HG02884 (cell line): ENCODE measurements around the gene TTLL6.
A peak's percentile ranks its signal among the peaks of the same experiment; 100 is the strongest.
"Not testable (repeated sequence)": the region's sequence is repeated elsewhere in the genome, so short reads cannot be mapped to it uniquely, and the experiment has no call there.

Source experiments
- ATAC-seq: cut with Tn5 transposase; IDR thresholded peaks from one replicate; pipeline ENCODE4 v1.9.1; 2021; ENCODE audit warnings: mild to moderate bottlenecking, moderate library complexity; ENCODE audit not compliant: unreplicated experiment

Gene TTLL6

GRCh38 chr17:48816774-48817590, at the start of gene TTLL6:
Gene TTLL6, minus strand, starts transcription at chr17:48817229. Its CDS starts 157 bp downstream, at chr17:48817072.
- ATAC-seq: peak; percentile 66

GRCh38 chr17:48860456-48860855, 43.4 kb upstream of the TTLL6 start:
- no peak for ATAC-seq

GRCh38 chr17:48860034-48860433, 43.0 kb upstream of the TTLL6 start:
- ATAC-seq: no peak

- no peak for ATAC-seq
Observed at GRCh38 chr17:48856122-48856821, 39.2 kb upstream of the TTLL6 start.

GRCh38 chr17:48854774-48855476, 37.9 kb upstream of the TTLL6 start:
- ATAC-seq: no peak

GRCh38 chr17:48850792-48851323, 33.8 kb upstream of the TTLL6 start:
- no peak for ATAC-seq

GRCh38 chr17:48843187-48843900, 26.3 kb upstream of the TTLL6 start:
- ATAC-seq: no peak

- ATAC-seq: no peak
Observed at GRCh38 chr17:48842746-48843145, 25.7 kb upstream of the TTLL6 start.

GRCh38 chr17:48841395-48841831, 24.4 kb upstream of the TTLL6 start:
- peak; percentile 76 for ATAC-seq

- ATAC-seq: no peak
Observed at GRCh38 chr17:48840441-48840840, 23.4 kb upstream of the TTLL6 start.

- ATAC-seq: not testable (repeated sequence)
Observed at GRCh38 chr17:48837458-48837857, 20.4 kb upstream of the TTLL6 start.

- ATAC-seq: no peak
Observed at GRCh38 chr17:48835971-48836370, 18.9 kb upstream of the TTLL6 start.

- no peak for ATAC-seq
Observed at GRCh38 chr17:48834973-48835372, 17.9 kb upstream of the TTLL6 start.

GRCh38 chr17:48831549-48831883, 14.5 kb upstream of the TTLL6 start:
- ATAC-seq: no peak

GRCh38 chr17:48830840-48831548, 14.0 kb upstream of the TTLL6 start, which contains the start of gene CALCOCO2:
Gene CALCOCO2, plus strand, starts transcription at chr17:48831035. Its CDS starts 10,673 bp downstream, at chr17:48841708.
- ATAC-seq: peak; percentile 66

- no peak for ATAC-seq
Observed at GRCh38 chr17:48825446-48826381, 8.7 kb upstream of the TTLL6 start.

- not testable (repeated sequence) for ATAC-seq
Observed at GRCh38 chr17:48820936-48821335, 3.9 kb upstream of the TTLL6 start.

- no peak for ATAC-seq
Observed at GRCh38 chr17:48819466-48819865, 2.4 kb upstream of the TTLL6 start.

GRCh38 chr17:48818361-48818841, 1.4 kb upstream of the TTLL6 start:
- no peak for ATAC-seq
